GM21526 (cell line): Measurements from ENCODE around the gene USP34.

Source experiments
- ATAC-seq: cut with Tn5 transposase; IDR thresholded peaks from one replicate; pipeline ENCODE4 v1.9.1; 2021; ENCODE audit warnings: moderate library complexity; ENCODE audit not compliant: unreplicated experiment, low FRiP score

The USP34 gene

DNA sequence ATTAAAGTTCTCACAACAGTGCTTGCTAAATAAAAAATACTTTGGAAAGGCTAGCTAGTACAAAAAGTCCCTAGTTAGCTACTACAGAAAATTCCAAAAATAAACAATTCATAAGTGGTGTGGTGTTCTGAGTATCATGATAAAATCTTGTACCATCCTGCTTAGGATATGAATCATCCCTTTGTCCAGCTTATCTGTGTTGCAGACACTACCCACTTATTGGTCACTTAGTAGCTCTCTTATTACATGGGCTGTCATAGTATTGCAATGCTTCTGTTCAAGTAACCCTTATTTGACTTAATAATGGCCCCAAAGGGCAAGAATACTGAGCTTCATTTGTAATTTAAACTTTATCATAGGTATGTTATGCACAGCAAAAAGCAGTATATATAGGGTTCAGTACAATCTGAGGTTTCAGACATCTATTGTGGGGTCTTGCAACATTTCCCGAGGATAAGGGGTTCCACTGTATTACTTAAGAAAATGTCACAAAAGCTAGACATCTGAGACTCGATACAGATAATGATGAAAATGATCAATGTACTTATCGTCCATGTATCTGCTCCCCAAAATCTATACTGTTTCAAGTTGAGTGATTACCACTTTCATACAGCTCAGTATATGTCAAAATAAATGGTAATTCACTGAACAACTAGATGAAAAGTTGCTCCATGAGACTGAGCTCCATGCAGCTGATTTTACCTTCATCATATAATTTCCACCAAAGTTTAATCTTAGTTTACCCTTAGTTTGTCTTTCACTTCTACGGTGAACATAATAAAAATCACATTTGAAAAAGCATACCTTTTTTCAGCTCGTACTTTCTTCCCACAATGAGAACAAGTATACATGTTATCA lies 215.1 kb downstream of the USP34 start:
- ATAC-seq = no peak

DNA sequence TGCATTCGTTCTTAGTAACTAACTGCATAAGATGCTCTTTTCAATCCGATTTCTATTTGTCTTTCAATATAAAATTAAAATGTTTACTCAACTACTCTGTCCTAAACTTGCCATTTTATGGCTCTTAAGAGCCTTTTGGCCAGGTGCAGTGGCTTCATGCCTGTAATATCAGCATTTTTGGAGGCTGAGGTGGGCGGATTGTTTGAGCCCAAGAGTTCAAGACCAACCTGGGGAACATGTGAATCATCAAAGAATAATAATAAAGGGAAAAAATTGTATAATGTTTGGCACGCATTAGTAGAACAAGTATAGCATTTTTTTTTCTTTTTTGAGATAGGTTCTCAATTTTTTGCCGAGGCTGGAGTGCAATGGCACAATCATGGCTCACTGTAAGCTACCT lies 216.4 kb downstream of the USP34 start:
- no peak for ATAC-seq

- ATAC-seq = no peak
These were observed 217.8 kb downstream of the USP34 start for GRCh38 chr2:61253136-61253535.

- no peak for ATAC-seq
These were observed 218.9 kb downstream of the USP34 start for GRCh38 chr2:61252031-61252430.

- ATAC-seq = no peak
These were observed 221.3 kb downstream of the USP34 start for GRCh38 chr2:61249521-61250071.

GRCh38 chr2:61247204-61247812 lies 223.6 kb downstream of the USP34 start:
- ATAC-seq = no peak

GRCh38 chr2:61244694-61245093 lies 226.2 kb downstream of the USP34 start:
- ATAC-seq = no peak

- ATAC-seq = no peak
These were observed 229.6 kb downstream of the USP34 start for GRCh38 chr2:61241266-61241665.

DNA sequence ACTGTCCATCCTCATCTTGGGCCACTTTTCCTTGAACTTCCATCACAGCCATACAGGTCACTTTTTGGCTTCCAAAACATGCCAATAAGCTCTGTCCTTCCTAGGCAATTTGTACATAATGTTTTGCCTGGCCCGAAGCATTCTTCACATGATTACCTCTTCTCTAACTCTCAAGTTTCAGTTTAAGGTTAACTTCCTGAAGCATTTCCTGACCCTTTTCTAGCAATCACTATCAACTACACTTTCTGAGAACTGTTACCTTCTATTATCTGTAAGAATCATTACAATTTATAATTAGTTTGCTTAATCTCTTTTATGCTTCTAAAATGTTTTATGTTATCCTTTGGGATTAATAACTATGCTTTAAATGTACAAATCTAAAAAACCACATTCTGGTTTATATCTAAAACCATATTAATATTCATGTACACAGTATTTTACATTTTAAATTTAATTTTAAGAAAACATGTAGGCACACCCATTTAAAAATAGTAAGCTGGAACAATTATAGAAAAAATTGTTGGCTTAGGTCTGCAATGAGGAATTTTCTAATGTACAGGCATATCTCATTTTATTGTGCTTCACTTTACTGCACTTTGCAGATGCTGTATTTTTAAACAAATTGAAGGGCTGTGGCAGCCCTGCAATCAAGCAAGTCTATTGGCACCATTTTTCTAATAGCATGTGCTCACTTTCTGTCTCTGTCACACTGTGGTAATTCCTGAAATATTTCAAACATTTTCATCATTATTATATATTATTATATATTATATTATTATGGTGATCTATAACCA lies 232.5 kb downstream of the USP34 start:
- no peak for ATAC-seq

DNA sequence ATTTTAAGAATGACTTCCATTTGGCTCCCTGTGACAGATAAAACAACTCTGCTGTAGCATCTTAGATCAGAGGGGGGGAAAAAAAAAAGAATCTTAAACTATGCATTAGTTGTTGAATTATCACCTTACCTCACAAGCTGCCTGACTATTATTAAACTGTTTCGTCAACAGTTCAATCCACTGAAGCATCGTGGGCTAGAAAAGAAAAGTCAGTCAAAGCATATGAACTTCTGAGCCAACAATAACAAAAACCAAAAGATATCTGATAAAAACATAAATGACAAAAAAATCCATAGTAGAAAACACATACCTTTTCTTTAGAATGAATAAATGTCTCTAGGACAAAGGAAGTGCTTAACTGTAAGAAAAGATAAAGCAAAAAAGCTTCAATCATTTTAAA lies 235.2 kb downstream of the USP34 start:
- ATAC-seq = no peak

- no peak for ATAC-seq
These were observed 237.3 kb downstream of the USP34 start for GRCh38 chr2:61233581-61233980.

- no peak for ATAC-seq
These were observed 241.0 kb downstream of the USP34 start for GRCh38 chr2:61229936-61230335.

GRCh38 chr2:61222567-61222966 lies 248.3 kb downstream of the USP34 start:
- ATAC-seq = no peak

GRCh38 chr2:61221819-61222218 lies 249.1 kb downstream of the USP34 start:
- ATAC-seq = no peak

GRCh38 chr2:61220768-61221167 lies 250.1 kb downstream of the USP34 start:
- no peak for ATAC-seq

GRCh38 chr2:61218817-61219170 lies 252.1 kb downstream of the USP34 start:
- ATAC-seq = no peak

- ATAC-seq = no peak
These were observed 252.6 kb downstream of the USP34 start for GRCh38 chr2:61218076-61218816.

DNA sequence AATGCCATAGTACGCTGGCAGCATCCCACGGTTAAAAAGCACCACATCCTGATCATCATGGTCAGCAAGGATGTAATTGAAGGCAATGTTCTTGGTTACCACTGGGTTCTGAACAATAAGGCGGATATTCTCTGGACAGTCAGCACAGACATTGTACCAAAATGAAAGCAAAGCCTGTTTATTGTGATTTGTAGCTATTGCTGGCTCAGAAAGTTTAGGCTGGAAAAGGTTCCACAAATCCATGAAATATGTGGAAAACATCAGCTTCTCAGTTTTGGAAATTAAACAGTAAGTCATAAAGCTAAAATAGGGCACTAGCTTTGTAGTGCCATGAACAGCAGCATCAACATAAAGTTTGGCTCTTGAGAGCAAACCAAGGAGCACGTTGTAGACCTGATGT lies 256.7 kb downstream of the USP34 start:
- ATAC-seq = no peak

GRCh38 chr2:61210332-61210981 lies 260.4 kb downstream of the USP34 start:
- no peak for ATAC-seq

DNA sequence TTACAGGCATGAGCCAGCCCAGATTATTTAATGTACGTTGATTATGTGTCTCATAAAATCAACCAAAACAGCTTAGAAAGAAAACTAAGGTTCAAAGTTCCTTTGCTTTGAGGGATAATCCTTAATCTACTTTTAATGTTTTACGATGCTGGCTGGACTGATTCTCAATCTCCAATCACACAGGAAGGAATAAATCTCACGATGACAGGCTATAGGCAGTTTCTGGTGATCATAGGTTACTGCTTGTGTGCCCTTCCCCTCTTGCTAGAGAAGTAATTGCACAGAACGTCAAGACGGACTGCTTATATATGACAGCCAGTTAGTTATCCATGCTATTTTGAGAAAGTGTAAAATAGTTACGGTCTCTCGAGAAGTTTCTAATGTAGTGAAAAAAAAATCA lies 265.8 kb downstream of the USP34 start:
- no peak for ATAC-seq
